Esophagus muscularis mucosa (tissue), 4 donors: ENCODE results near the gene ARHGEF2.

Source experiments
- CTCF ChIP-seq, 3 experiments: fragments of 200-600 bp in 2 of 3; fragments of 450-650 bp in 1 of 3; sonication (generic) in 2 of 3; IDR thresholded peaks; one replicate each; pipeline ENCODE4 v1.5.1; 2017 to 2019; ENCODE audit warnings: antibody characterized with exemption in 3 of 3, mild to moderate bottlenecking in 2 of 3, moderate library complexity in 1 of 3
- EP300 ChIP-seq: sonication (generic); formaldehyde crosslinking; IDR thresholded peaks from one replicate; pipeline ENCODE4 v1.6.1; 2017; ENCODE audit warnings: antibody characterized with exemption
- POLR2A ChIP-seq: fragments of 450-650 bp; IDR thresholded peaks from one replicate; pipeline ENCODE4 v1.6.1; 2017; ENCODE audit warnings: antibody characterized with exemption, moderate library complexity, mild to moderate bottlenecking, low read depth
- POLR2AphosphoS5 ChIP-seq, 2 donors: sonication (generic); formaldehyde crosslinking; IDR thresholded peaks; one replicate each; pipeline ENCODE4 v1.6.1; 2017; ENCODE audit warnings: antibody characterized with exemption in 2 of 2

- TF ChIP-seq POLR2A (no peak), CTCF (IDR thresholded peaks at IDR 0.05) (no peak), EP300 (no peak), POLR2AphosphoS5 (IDR thresholded peaks at IDR 0.05) (no peak)
These were observed 33.9 kb downstream of the ARHGEF2 start for GRCh38 chr1:155944444-155944799.
